ENCODE measurements around the gene DAG1.

DAG1 gene

DNA sequence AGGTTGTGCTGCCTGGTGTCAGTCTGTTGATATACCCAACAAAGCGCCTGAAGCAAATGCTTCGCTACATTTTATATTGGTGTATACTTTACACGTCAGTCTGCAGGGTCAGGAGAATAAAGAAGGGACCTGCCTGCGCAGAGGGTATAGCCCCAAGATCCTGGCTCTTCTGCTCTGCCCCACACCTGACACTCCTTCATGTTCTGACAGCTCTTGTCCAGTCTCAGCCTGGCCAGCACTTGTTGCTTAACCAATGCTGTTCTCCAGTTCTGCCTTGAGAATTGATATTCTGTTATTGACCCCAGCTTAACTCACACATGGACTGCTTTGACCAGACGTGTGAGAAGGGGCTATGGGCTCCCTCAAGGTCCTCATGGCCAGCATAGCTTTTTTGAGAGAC, 48.4 kb downstream of the DAG1 start:
- Histone ChIP-seq H3K4me3 (replicated peaks; ENCODE audit: insufficient read depth, low read length) (no peak overlapping the region), H3K27ac (replicated peaks) (no peak overlapping the region), H3K27me3 (ENCODE audit: insufficient read depth, poor library complexity, severe bottlenecking) (no peaks in the 10 kb centered on the region)
- no peak for TF ChIP-seq SPI1 (IDR thresholded peaks at IDR 0.05; ENCODE audit: borderline replicate concordance, low read depth)
- TF ChIP-seq, protein P1, sequence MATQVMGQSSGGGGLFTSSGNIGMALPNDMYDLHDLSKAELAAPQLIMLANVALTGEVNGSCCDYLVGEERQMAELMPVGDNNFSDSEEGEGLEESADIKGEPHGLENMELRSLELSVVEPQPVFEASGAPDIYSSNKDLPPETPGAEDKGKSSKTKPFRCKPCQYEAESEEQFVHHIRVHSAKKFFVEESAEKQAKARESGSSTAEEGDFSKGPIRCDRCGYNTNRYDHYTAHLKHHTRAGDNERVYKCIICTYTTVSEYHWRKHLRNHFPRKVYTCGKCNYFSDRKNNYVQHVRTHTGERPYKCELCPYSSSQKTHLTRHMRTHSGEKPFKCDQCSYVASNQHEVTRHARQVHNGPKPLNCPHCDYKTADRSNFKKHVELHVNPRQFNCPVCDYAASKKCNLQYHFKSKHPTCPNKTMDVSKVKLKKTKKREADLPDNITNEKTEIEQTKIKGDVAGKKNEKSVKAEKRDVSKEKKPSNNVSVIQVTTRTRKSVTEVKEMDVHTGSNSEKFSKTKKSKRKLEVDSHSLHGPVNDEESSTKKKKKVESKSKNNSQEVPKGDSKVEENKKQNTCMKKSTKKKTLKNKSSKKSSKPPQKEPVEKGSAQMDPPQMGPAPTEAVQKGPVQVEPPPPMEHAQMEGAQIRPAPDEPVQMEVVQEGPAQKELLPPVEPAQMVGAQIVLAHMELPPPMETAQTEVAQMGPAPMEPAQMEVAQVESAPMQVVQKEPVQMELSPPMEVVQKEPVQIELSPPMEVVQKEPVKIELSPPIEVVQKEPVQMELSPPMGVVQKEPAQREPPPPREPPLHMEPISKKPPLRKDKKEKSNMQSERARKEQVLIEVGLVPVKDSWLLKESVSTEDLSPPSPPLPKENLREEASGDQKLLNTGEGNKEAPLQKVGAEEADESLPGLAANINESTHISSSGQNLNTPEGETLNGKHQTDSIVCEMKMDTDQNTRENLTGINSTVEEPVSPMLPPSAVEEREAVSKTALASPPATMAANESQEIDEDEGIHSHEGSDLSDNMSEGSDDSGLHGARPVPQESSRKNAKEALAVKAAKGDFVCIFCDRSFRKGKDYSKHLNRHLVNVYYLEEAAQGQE (IDR thresholded peaks at IDR 0.05; ENCODE audit: insufficient replicate concordance, low read depth), result no peak
- DNase-seq (ENCODE audit: low read depth in 1 of 2, low spot score in 1 of 2), result no peak

- DNase-seq (ENCODE audit: low read depth in 1 of 2, low spot score in 1 of 2), result no peak
- Histone ChIP-seq H3K27ac (replicated peaks) (no peak overlapping the region), H3K27me3 (ENCODE audit: insufficient read depth, poor library complexity, severe bottlenecking) (no peaks in the 10 kb centered on the region), H3K4me3 (replicated peaks; ENCODE audit: insufficient read depth, low read length) (no peak overlapping the region)
- TF ChIP-seq GABPA (IDR thresholded peaks at IDR 0.05; ENCODE audit: low read depth) (no peak), POLR2AphosphoS5 (IDR thresholded peaks at IDR 0.05; ENCODE audit: low read depth) (no peak), SPI1 (IDR thresholded peaks at IDR 0.05; ENCODE audit: borderline replicate concordance, low read depth) (no peak)
- TF ChIP-seq, protein P1 (IDR thresholded peaks at IDR 0.05; ENCODE audit: insufficient replicate concordance, low read depth), result no peak
- TF ChIP-seq, protein P2, sequence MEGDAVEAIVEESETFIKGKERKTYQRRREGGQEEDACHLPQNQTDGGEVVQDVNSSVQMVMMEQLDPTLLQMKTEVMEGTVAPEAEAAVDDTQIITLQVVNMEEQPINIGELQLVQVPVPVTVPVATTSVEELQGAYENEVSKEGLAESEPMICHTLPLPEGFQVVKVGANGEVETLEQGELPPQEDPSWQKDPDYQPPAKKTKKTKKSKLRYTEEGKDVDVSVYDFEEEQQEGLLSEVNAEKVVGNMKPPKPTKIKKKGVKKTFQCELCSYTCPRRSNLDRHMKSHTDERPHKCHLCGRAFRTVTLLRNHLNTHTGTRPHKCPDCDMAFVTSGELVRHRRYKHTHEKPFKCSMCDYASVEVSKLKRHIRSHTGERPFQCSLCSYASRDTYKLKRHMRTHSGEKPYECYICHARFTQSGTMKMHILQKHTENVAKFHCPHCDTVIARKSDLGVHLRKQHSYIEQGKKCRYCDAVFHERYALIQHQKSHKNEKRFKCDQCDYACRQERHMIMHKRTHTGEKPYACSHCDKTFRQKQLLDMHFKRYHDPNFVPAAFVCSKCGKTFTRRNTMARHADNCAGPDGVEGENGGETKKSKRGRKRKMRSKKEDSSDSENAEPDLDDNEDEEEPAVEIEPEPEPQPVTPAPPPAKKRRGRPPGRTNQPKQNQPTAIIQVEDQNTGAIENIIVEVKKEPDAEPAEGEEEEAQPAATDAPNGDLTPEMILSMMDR (IDR thresholded peaks at IDR 0.05; ENCODE audit: insufficient read depth, low read length), result no peak
These were observed 49.2 kb downstream of the DAG1 start for GRCh38 chr3:49519296-49519695.

GRCh38 chr3:49519916-49520385, 49.9 kb downstream of the DAG1 start:
- Histone ChIP-seq H3K4me3 (replicated peaks; ENCODE audit: insufficient read depth, low read length) (no peak overlapping the region), H3K27ac (replicated peaks) (no peak overlapping the region), H3K27me3 (ENCODE audit: insufficient read depth, poor library complexity, severe bottlenecking) (no peaks in the 10 kb centered on the region)
- TF ChIP-seq GABPA (IDR thresholded peaks at IDR 0.05; ENCODE audit: low read depth) (no peak), POLR2AphosphoS5 (IDR thresholded peaks at IDR 0.05; ENCODE audit: low read depth) (no peak), SPI1 (IDR thresholded peaks at IDR 0.05; ENCODE audit: borderline replicate concordance, low read depth) (no peak)
- TF ChIP-seq, protein P1 (IDR thresholded peaks at IDR 0.05; ENCODE audit: insufficient replicate concordance, low read depth), result no peak
- TF ChIP-seq, protein P2 (IDR thresholded peaks at IDR 0.05; ENCODE audit: insufficient read depth, low read length), result no peak
- DNase-seq (ENCODE audit: low read depth in 1 of 2, low spot score in 1 of 2), result peak in 1 of 2 experiments; percentile 29
